Measurements from ENCODE around the gene OR52L1. TPM values are rescaled to one million over a fixed set of nuclear protein-coding genes. Genes with fewer than 3 reads are reported as not detected.

Gene OR52L1
- total RNA-seq, 2 experiments from 2014 or later, result not detected

Other genes starting within 250 kb of the OR52L1 start
- gene OR52N4, start 232.7 kb downstream of the OR52L1 start, total RNA-seq, result under 1 TPM; 0.74 to 0.99 TPM
- not detected for gene OR52N5, start 203.6 kb downstream of the OR52L1 start, total RNA-seq
- gene OR52N1, start 195.7 kb downstream of the OR52L1 start, total RNA-seq, result under 1 TPM; 0.07 to 0.15 TPM
- gene OR52N2, start 178.1 kb downstream of the OR52L1 start, total RNA-seq, result not detected
- not detected for gene OR52E6, start 145.1 kb downstream of the OR52L1 start, total RNA-seq
- not detected for gene OR52E8, start 129.3 kb downstream of the OR52L1 start, total RNA-seq
- not detected for gene OR52E4, start 106.4 kb downstream of the OR52L1 start, total RNA-seq
- not detected for gene OR52E5, start 93.8 kb downstream of the OR52L1 start, total RNA-seq
- gene OR56A3, start 44.7 kb downstream of the OR52L1 start, total RNA-seq, result not detected
- gene OR56A5, start 18.5 kb downstream of the OR52L1 start, total RNA-seq, result not detected
- gene OR56A4, start 20.0 kb upstream of the OR52L1 start, total RNA-seq, result not detected
- not detected for gene OR56A1, start 43.8 kb upstream of the OR52L1 start, total RNA-seq
- not detected for gene OR56B4, start 120.7 kb upstream of the OR52L1 start, total RNA-seq
- gene OR52B2, start 183.3 kb upstream of the OR52L1 start, total RNA-seq, result not detected
- gene OR52W1, start 212.2 kb upstream of the OR52L1 start, total RNA-seq, result not detected
- not detected for gene C11orf42, start 218.6 kb upstream of the OR52L1 start, total RNA-seq
- gene FHIP1B, start 247.7 kb upstream of the OR52L1 start, total RNA-seq, result 10 to 100 TPM; 13.0 to 13.1 TPM

Data from activated naive CD4-positive, alpha-beta T cell treated with anti-CD3 and anti-CD28 coated beads for 36 hours (primary cell).